Middle frontal gyrus (tissue), 1 donor: ENCODE data around the gene RNGTT.
"Not testable (repeated sequence)": the region's sequence is repeated elsewhere in the genome, so short reads cannot be mapped to it uniquely, and the experiment has no call there.

Source experiments
- DNase-seq: peaks from one replicate; pipeline ENCODE4 v3.0.0-alpha.2; 2015; ENCODE audit warnings: low spot score; ENCODE audit errors: extremely low spot score

The RNGTT gene

DNA sequence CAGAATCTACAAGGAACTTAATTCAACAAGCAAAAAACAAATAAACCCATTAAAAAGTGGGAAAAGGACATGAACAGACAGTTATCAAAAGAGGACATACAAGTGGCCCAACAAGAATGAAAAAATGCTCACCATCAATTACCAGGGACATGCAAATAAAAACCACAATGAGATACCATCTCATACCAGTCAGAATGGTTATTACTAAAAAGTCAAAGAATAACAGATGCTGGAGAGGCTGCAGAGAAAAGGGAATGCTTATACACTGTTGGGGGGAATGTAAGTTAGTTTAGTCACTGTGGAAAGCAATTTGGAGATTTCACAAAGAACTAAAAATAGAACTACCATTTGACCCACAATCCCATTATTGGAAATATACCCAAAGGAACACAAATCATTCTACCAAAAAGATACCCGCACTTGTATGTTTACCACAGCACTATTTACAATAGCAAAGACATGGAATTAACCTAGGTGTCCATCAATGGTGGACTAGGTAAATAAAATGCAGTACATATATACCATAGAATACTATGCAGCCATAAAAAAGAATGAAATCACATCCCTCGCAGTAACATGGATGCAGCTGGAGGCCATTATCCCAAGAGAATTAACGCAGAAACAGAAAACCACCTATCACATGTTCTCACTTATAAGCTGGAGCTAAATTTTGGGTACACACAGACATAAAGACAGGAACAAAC, 48.4 kb downstream of the RNGTT start:
- DNase-seq, result no peak

DNA sequence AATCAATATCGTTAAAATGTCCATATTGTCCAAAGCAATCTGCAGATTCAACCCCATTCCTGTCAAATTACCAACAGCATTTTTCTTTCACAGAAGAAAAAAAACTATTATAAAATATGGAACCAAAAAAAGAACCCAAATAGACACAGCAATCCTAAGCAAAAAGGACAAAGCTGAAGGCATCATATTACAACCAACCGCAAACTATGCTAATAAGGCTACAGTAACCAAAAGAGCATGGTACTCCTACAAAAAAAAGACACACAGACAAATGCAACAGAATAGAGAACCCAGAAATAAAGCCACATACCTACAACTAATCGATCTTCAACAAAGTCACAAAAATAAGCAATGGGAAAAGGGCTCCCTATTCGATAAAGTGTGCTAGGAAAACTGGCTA, 49.2 kb downstream of the RNGTT start:
- no peak for DNase-seq

DNA sequence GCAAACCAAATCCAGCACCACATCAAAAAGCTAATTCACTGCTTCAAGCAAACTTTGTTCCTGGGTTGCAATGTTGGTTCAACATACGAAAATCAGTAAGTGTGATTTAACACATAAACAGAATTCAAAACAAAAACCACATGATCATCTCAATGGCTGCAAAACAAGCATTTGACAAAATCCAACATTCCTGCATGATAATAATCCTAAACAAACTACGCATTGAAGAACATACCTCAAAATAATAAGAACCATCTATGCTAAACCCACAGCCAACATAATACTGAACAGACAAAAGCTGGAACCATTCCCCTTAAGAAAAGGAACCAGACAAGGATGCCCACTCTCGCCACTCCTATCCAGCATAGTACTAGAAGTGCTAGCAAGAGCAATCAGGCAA, 49.9 kb downstream of the RNGTT start:
- DNase-seq, result no peak

DNA sequence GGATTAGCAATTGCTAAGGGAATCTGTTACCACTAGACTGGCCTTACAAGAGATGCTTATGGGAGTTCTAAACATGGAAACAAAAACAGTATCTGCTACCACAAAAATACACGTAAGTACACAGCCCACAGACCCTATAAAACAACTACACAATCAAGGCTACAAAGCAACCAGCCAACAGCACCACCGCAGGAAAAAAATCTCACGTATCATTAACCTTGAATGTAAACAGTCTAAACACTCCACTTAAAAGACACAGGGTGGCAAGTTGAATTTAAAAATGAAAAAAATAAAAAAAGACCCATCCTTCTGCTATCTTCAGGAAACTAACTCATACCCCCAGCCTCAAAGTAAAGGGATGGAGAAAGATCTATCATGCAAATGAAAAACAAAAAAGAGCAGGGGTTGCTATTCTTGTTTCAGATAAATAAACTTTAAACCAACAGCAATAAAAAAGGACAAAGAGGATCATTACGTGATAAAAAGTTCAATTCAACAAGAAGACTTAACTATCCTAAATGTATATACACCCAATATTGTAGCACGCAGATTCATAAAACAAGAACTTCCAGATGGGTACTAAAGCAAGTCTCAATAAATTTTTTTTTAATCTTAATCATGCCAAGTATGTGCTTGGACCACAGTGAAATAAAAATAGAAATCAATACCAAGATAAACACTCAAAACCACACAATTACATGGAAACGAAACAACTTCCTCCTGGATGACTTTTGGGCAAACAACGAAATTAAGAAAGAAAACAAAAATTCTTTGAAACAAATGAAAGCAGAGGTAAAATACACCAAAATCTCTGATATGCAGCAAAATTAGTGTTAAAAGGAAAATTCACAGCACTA, 52.3 kb downstream of the RNGTT start:
- no peak for DNase-seq

DNA sequence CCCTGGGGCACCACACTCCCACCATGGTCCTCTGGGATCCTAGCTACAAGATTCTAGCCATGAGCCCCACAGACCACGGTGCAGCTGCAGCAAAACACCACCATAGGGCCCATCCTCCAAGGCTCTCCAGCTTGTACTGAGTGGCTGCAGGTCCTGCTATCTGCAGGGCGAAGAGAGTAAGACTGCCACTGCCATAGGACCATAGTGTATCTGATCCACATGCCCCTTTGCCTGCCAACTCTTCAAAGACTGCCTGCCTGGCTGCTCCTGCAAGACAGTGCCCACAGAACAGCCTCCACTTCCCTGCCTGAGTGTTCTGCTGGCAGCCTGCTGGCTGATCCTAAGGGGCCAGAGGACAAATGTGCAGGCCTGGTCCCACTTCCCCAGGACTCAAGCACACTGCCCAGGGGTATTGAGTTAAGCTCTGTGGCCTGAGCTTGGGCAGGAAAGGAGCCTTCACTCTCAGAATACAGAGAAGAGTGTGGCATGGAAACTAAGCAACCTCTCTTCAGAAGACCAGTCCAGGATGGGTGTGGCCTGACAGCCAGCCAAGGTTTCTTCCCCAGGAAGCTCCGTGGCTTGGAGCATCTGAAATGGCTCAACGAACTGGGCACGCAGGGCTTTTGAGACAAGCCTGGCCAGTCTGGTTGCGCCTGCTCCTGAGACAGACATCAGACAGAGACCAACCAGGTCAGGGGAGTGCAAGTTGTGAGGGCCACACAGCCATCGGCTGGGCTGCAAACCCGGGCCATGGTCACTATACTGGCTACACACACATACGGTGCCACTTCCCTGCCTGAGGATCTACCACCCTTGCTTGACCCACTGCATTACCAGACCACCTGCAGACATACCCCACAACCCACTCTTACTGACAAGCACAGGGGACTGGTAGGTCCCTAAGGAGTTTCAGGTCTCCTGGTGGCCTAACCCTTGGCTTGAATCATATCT, 54.5 kb downstream of the RNGTT start:
- DNase-seq, result no peak

DNA sequence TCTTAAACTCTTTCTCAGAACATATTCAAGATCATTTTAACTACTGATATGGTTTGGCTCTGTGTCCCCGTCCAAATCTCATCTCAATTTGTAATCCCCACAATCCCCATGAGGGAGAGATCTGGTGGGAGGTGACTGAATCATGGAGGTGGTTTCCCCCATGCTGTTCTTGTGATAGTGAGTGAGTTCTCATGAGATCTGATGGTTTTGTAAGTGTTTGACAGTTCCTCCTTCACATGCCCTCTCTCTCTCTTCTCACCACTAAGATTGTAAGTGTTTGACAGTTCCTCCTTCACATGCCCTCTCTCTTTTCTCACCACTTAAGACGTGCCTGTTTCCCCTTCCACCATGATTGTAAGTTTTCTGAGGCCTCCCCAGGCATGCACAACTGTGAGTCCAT, 56.3 kb downstream of the RNGTT start:
- DNase-seq, result not testable (repeated sequence)

DNA sequence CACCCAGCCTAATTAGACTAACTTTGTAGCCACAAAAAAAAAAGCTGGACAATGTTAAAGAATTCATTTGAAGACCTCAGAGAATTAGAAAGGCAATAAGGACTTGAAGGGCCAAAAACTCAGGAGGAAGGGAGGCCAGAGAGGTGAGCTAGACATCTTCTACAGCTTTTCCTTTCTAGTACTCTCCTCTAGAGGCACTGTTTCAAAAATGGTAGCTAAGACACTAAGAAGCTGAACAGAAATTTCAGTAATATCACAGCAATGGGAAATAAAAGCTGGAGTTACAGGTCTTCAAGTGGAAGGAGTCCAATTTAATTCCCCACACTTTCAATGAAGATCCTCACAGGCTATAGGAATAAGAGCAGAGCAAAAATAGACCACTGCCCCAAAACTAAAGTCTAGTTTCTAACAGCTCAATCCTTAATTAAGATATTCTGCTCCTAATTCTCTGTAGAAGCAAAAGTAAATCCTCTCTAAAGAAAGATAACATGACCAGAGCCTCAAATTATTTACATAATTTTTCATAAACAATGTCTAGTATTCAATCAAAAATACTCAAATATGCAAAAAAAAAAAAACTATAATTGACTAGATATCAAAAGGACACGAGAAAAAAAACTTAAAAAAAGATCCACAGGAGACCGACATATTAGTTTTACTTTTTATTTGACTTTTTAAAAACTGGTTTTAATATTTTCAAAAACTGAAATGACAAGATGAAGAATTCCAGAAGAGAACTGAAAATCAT, 63.7 kb downstream of the RNGTT start:
- DNase-seq, result no peak

DNA sequence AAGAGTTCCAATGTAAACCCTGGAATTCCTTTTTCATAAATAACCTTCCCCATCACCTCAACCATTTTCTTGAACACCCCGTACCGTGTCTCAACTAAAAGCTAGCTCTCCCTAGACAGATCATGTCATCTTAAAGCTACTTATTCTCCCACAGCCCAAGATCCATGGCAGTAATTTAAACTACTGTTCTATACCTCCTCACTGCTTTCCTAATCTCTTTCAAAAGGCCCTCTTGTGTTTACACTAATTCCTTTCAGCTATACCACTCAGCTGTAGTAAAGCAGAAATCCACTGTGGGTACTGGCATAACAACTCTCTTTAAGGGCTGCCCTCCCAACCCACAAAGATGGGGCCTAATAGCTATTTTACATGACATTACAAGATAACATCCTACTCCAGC, 67.5 kb downstream of the RNGTT start:
- no peak for DNase-seq

DNA sequence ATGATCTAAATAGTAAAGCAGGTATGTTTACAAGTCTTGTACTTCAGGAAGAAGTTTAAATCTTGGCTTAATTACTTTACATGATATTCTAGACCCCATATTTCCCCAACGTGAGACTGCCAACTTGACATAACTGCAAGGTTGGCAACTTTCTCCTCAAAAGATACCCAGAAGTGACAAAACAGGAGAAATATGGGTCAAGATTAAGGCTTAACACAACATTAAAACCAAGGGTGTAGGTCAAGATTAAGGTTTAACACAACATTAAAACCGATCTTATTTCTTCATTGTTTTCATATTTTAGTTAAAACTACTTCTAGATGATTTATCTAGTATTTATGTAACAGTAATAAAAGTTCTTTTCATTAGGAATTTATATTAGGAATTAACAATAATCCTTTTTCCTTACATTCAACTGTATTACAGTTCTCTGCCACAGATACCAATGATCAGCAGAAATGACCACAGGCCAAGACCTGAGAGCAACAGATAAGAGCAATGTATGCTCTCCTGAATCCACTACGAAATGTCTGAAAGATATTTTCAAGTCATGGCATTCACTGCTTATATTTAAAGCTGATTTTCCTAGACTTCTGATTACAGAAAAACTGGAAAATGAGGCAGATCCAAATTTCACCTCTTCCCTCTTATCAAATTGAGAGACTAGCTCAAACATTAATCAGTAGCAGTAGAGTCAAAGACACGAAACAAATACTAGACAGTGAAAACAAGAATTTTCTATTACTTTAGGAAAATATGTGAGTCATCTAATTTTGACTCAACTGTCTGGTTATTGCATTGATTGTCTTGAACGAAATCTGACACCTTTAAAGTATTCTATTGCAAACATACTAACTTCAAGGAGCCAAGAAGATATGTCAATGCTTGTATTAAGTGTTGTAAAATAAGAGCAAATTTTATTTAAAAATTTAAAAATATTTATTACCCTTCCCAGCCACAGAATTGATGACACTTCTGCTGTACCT, 72.3 kb downstream of the RNGTT start:
- DNase-seq, result no peak

DNA sequence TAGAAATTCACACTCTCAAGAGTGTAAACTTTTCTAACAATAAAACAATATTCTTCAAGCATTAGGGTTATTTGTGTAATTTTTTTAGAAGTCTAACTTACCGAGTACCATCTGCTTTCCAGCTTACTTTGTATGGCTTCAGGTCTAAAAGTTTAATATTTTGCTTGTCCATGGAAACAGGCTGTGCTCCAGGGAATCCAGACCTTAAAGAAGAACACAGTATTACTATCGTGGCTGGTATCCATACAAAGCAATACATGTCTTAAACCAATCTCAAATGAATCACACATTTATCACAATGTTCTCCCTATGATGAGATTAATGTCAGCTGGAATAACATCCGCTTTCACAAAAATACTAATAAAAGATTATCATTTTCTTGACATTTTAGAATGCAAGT, 73.0 kb downstream of the RNGTT start:
- DNase-seq, result no peak

DNA sequence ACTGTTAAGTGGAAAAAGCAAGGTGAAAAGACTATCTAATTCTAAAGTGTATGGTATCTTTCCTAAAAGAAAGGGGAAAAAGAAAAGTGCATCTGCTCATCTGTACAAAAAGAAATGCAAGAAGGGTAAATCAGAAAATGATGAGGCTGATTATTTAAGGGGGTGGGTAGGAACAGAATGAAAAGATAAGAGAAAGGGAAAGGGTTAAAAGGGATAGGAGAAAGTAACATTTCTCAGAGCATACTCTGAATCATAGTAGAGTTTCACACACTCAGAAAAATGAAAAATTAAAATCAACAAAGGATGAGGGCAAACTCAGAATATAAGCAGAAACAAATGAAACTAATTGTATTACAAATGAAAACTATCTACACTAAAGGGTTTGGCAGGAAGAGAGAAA, 79.1 kb downstream of the RNGTT start:
- DNase-seq, result no peak

DNA sequence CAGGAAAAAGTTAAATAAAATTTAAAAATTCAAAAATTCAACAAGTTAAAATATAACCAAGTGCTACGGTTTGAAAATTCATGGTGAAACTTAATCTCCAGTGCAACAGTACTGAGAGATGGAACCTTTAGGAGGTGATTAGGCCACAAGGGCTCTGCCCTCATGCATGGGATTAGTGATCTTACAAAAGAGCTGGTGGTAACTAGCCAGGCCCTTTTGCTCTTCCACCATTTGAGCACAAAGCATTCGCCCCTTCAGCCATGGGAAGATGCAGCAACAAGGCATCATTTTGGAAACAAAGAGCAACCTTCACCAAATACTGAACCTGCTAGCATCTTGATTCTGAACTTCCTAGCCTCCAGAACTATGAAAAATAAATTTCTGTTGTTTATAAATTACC, 80.9 kb downstream of the RNGTT start:
- no peak for DNase-seq

DNA sequence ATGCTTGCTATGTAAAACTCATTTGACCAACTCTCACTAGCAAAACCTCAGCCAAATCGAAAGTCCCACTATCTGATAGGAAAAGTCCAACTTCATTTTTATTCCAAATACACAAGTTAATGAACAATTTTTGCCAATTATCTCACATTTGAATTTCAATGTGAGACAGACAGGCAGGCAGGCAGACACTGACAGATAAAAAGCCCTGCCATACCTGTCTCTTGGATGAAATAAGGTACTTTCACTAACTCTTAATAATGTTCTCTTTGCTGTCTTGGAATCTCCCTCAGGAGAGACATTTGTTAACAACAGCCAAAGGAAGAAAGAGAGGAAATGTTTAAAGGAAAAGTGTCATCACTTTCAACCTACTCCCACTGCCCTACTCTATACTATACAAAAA, 82.0 kb downstream of the RNGTT start:
- DNase-seq, result no peak

DNA sequence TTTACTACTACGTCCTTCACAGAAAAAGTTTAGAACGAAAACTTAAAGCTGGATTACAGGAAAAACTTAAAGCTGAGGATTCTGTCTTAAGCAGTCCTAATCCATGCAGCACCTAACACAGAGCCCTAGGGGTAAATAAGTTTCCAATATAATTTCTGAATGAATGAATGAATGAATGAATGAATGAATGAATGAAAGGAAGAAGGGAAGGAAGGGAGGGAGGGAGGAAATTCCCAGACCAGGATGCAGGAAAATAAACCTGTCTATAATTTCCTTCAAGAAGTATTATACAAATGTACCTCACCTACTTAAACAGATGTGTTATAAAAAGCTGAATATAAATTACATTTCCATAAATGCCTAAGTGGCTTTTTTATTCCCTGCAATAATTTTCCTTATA, 83.4 kb downstream of the RNGTT start:
- DNase-seq, result no peak

DNA sequence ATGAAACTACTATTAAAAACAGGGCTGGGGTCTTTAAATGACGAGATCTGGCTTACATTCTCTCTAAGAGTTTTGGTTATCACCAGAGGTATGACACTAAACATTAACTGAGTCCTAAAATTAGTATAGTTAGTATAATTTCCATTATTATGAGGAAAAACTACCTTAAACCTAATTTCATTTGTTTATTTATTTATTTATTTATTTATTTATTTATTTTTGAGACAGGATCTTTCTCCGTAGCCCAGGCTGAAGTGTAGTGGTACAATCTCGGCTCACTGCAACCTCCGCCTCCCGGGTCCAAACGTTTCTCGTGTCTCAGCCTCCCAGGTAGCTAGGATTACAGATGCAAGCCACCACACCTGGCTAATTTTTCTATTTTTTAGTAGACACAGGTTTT, 85.5 kb downstream of the RNGTT start:
- DNase-seq, result no peak

DNA sequence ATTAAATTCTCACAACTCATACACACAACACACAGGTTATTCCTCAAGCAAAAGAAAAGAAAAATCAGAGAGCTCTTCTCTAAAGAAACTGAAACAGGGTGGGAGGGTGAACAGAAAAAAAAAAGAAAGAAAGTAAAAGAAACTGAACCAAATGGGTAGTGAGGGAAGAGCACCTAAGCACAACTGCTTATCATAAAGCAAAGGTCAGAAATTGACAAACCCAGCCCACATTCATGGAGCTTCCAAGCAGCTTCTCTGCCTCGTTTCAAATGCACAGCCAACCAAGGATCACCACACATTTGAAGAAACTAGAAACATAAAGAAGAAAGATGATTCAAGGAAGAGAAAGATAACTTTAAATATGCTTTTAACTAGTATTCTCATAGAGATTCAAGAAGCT, 90.5 kb downstream of the RNGTT start:
- DNase-seq, result no peak

DNA sequence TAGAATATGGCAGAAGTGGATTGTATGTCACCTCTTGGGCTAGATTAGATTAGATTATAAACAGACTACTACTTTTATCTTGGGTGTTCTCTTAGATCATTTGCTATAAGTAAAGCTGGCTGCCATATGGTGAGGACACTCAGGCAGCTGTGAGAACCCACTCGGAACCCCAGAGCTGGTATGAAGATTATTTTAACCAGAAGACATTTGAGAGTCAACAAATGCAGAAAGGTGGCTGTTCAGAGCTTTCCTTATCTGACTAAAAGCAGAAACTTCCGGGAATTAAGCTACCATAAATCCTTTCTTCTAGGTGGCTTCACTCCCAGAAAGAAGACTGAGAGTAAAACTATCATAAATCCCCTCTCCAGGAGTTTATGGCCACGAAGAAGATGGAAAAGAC, 91.9 kb downstream of the RNGTT start:
- DNase-seq, result no peak

DNA sequence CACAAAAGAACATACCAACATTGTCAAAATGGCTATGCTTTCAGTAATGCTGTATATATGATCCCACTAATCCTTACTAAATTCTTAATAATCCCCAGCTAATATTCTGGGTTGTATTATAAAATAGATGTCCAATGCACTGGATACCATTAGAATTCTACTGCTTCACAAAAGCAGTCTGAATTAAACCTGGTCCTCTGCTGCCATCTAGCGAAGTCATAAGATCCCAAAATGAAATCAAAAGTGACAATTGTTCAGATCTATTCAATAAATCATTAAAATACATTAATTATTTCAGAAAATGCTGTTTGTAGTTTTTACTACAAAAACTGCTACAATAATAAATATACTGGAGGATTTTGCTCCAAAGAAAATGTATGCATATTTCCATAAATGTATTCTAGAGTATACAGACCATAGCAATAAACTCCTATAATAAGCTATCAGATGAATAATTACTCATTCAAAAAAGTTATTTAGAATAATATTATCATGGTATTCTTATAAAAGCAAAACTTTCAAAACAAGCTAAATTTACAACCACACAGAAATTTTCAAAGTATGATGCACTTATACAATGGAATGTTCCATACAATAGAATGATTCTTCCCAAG, 92.6 kb downstream of the RNGTT start:
- DNase-seq, result peak; percentile 31

DNA sequence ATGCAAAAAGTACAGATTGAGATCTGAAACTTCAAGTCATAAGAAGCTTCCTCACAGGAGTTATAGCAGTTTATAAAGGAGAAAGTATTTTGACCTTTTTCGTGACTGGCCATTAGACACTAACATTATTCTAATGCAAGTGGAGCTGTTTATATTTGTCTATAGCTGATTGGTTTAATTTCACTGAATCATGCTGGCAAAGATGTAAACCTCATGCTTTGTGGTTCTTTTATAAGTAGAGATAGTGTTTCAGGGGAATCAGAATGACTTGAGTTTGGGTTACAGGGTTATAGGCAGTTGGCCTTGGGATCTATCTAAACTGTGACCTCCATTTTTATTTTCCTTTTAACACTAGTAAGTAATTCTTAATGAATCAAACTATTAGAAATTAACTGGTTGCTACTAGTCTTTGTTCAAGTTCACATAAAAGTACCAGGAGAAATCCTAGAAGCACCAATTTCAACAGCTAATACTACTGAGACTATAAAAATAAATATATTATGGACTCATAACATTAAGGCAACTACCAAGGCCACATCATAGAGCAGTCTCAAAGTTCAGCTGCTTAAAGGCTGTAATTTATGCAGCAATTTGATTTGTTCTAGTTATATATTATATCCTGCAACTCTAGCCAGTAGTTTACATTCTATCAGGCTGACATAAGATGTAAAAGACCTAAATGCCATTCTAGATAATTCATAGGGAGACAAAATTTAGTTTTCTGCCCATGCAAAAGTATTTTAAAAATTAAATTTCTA, 94.0 kb downstream of the RNGTT start:
- no peak for DNase-seq
